ENCODE results near the gene RANGRF. TPM values are rescaled to one million over a fixed set of nuclear protein-coding genes. Genes with fewer than 3 reads are reported as not detected.
"Not testable (repeated sequence)": the region's sequence is repeated elsewhere in the genome, so short reads cannot be mapped to it uniquely, and the experiment has no call there.

Gene RANGRF
- total and polyA plus RNA-seq, 9 donors: 14.5 to 48.3 (median 30.1) TPM

GRCh38 chr17:8248751-8249607 lies 39.5 kb upstream of the RANGRF start, which contains the start of gene PFAS:
TSS of gene PFAS (plus strand) at chr17:8249289. CDS start at chr17:8253938, 4,649 bp downstream.
- H3K27me3 ChIP-seq: no peaks in the 10 kb centered on the region
- 0 to 1% (median 0%) methylated on average over 50 to 58 of the region's 58 CpGs for WGBS, 3 donors
- peak within 1 kb of the TSS; percentile 68 for H3K4me3 ChIP-seq
- TF ChIP-seq EP300 (IDR thresholded peaks at IDR 0.05): peak; percentile 66
- peak in 1 of 3 donors; percentile 14 for TF ChIP-seq CTCF (IDR thresholded peaks at IDR 0.05)
- TF ChIP-seq POLR2A (IDR thresholded peaks at IDR 0.05): peak; percentile 61
- DNase-seq: peak; percentile 94 to 98 (median 96)
- H3K36me3 ChIP-seq: no peaks in the 10 kb centered on the region
- H3K27ac ChIP-seq: peak within 1 kb of the TSS; percentile 92 to 94
- peaks cover 2% of the 10 kb centered on the region for H3K4me1 ChIP-seq (ENCODE audit: insufficient read depth)
- intact Hi-C loops (cut with DNase I): loop anchor here in 2 of 4 donors (2.0 to 10.0 kb wide), 2 partner anchors 26 to 46 kb away; partner anchors contain the start of gene SLC25A35 (in 1 of the 2)
- H3K9me3 ChIP-seq: no peaks in the 10 kb centered on the region

GRCh38 chr17:8249621-8250500 lies 38.6 kb upstream of the RANGRF start:
- no peaks in the 10 kb centered on the region for H3K36me3 ChIP-seq
- no peaks in the 10 kb centered on the region for H3K9me3 ChIP-seq
- DNase-seq: no peak
- 10 to 16% (median 11%) methylated on average over 10 of the region's 10 CpGs for WGBS, 3 donors
- intact Hi-C loops (cut with DNase I): loop anchor here in 2 of 4 donors (2.0 to 10.0 kb wide), 3 partner anchors 27 to 45 kb away; partner anchors contain the start of genes RANGRF (in 1 of the 2) and SLC25A35 (in 1 of the 2)
- no peak for TF ChIP-seq EP300 (IDR thresholded peaks at IDR 0.05)
- TF ChIP-seq CTCF (IDR thresholded peaks at IDR 0.05): no peak
- no peak for TF ChIP-seq POLR2A (IDR thresholded peaks at IDR 0.05)
- H3K4me3 ChIP-seq: peak overlapping the region; percentile 68
- H3K4me1 ChIP-seq (ENCODE audit: insufficient read depth): peaks cover 2% of the 10 kb centered on the region
- peak overlapping the region in 1 of 2 donors; percentile 94 for H3K27ac ChIP-seq
- no peaks in the 10 kb centered on the region for H3K27me3 ChIP-seq

- not testable (repeated sequence) for H3K4me1 ChIP-seq (ENCODE audit: insufficient read depth); DNase-seq; H3K4me3 ChIP-seq; H3K27me3 ChIP-seq; H3K9me3 ChIP-seq; H3K36me3 ChIP-seq; H3K27ac ChIP-seq
- WGBS, 3 donors: 68 to 80% (median 69%) methylated on average over 2 of the region's 2 CpGs
- intact Hi-C loops (cut with DNase I): loop anchor here in 1 of 4 donors (5.0 kb wide), 1 partner anchor 36 kb away; the partner anchor contains the start of gene RANGRF
Measured at GRCh38 chr17:8251411-8251810, 37.1 kb upstream of the RANGRF start.

GRCh38 chr17:8253801-8254200 lies 34.7 kb upstream of the RANGRF start:
- 56 to 87% (median 78%) methylated on average over 8 of the region's 8 CpGs for WGBS, 3 donors
- Histone ChIP-seq H3K9me3 (no peaks in the 10 kb centered on the region), H3K4me1 (ENCODE audit: insufficient read depth) (no peaks in the 10 kb centered on the region), H3K4me3 (no peak overlapping the region), H3K27ac (no peak overlapping the region), H3K36me3 (no peaks in the 10 kb centered on the region), H3K27me3 (no peaks in the 10 kb centered on the region)
- DNase-seq: no peak
- TF ChIP-seq CTCF (IDR thresholded peaks at IDR 0.05): no peak
- no peak for TF ChIP-seq POLR2A (IDR thresholded peaks at IDR 0.05)
- TF ChIP-seq EP300 (IDR thresholded peaks at IDR 0.05): no peak
- intact Hi-C loops (cut with DNase I): loop anchor here in 1 of 4 donors (5.0 kb wide), 1 partner anchor 34 kb away; the partner anchor contains the start of gene RANGRF

Measured in ovary (tissue), 9 donors.